Activated CD8-positive, alpha-beta memory T cell treated with anti-CD3 and anti-CD28 coated beads for 36 hours (primary cell): Measurements from ENCODE around the gene PYCARD. TPM values are rescaled to one million over a fixed set of nuclear protein-coding genes. Genes with fewer than 3 reads are reported as not detected.
"Not testable (repeated sequence)": the region's sequence is repeated elsewhere in the genome, so short reads cannot be mapped to it uniquely, and the experiment has no call there.

Experiments
- CTCF ChIA-PET: fragments of 350-600 bp; sonication (Branson Sonifier 250); formaldehyde crosslinking; loops from one replicate; lab custom pipeline; 2021; ENCODE audit warnings: antibody characterized with exemption; lab: Charles Lee
- POLR2A ChIA-PET: fragments of 350-600 bp; sonication (Branson Sonifier 250); formaldehyde crosslinking; loops from one replicate; lab custom pipeline; 2021; ENCODE audit warnings: antibody characterized with exemption; lab: Charles Lee
- total RNA-seq, 2 experiments: library from RNA; stranded (reverse); gene quantifications; one replicate each; pipeline ENCODE4 v1.2.3, GENCODE V29; 2021

The PYCARD gene
- total RNA-seq, 2 experiments from 2014 or later, result 5.2 to 6.9 TPM

GRCh38 chr16:31183432-31184428 is 18.8 kb downstream of the PYCARD start:
- CTCF ChIA-PET, result interaction anchor here (1.1 kb wide), 1 partner anchor 18 kb away, joined by 5 read pairs; no protein-coding TSS in a partner anchor
- POLR2A ChIA-PET, result interaction anchor here (0.5 to 1.9 kb wide), 9 partner anchors 10 to 238 kb away, joined by 3 to 9 read pairs (median 4); partner anchors contain the start of gene KAT8

GRCh38 chr16:31182391-31182790 is 20.2 kb downstream of the PYCARD start:
- ChIA-PET POLR2A (interaction anchor here (0.5 to 1.4 kb wide), 7 partner anchors 12 to 1058 kb away, joined by 3 to 6 read pairs (median 3); partner anchors contain the start of genes ARMC5, ZNF646 and ZNF668), CTCF (interaction anchor here (0.7 to 1.4 kb wide), 5 partner anchors 16 to 276 kb away, joined by 3 to 7 read pairs (median 5); partner anchors contain the start of gene ARMC5)

GRCh38 chr16:31181102-31181830 is 21.3 kb downstream of the PYCARD start:
- ChIA-PET CTCF (interaction anchor here (0.7 to 1.2 kb wide), 4 partner anchors 9 to 262 kb away, joined by 3 to 5 read pairs (median 4); no protein-coding TSS in a partner anchor), POLR2A (interaction anchor here (1.1 to 2.1 kb wide), 12 partner anchors 8 to 692 kb away, joined by 3 to 22 read pairs (median 4); partner anchors contain the start of genes ARMC5, KAT8, PYCARD and ZNF267)

GRCh38 chr16:31179747-31180459 is 22.7 kb downstream of the PYCARD start, which contains the start of gene FUS:
Gene FUS (plus strand): TSS chr16:31180139. CDS start chr16:31180215, 76 bp downstream.
- ChIA-PET CTCF (interaction anchor here (0.7 to 1.5 kb wide), 5 partner anchors 10 to 279 kb away, joined by 3 to 14 read pairs (median 4); partner anchors contain the start of gene ARMC5), POLR2A (interaction anchor here (0.5 to 2.1 kb wide), 22 partner anchors 10 to 1434 kb away, joined by 3 to 22 read pairs (median 4); partner anchors contain the start of genes ARMC5, KAT8, PYCARD and STX4)

GRCh38 chr16:31179219-31179746 is 23.3 kb downstream of the PYCARD start:
- ChIA-PET CTCF (interaction anchor here (0.7 to 1.5 kb wide), 3 partner anchors 37 to 280 kb away, joined by 3 to 14 read pairs (median 4); partner anchors contain the start of gene ARMC5), POLR2A (interaction anchor here (0.6 to 2.1 kb wide), 14 partner anchors 10 to 1433 kb away, joined by 3 to 22 read pairs (median 4); partner anchors contain the start of genes KAT8, PYCARD, STX4 and ZNF646)

- CTCF ChIA-PET, result interaction anchor here (1.2 to 2.1 kb wide), 3 partner anchors 13 to 35 kb away, joined by 3 to 11 read pairs (median 3); no protein-coding TSS in a partner anchor
- POLR2A ChIA-PET, result interaction anchor here (0.8 to 1.3 kb wide), 2 partner anchors 35 to 59 kb away, joined by 4 read pairs; partner anchors contain the start of gene KAT8
These were observed 25.4 kb downstream of the PYCARD start for GRCh38 chr16:31177136-31177535.

- CTCF ChIA-PET, result interaction anchor here (0.6 kb wide), 1 partner anchor 16 kb away, joined by 3 read pairs; no protein-coding TSS in a partner anchor
- POLR2A ChIA-PET, result not testable (repeated sequence)
These were observed 32.5 kb downstream of the PYCARD start for GRCh38 chr16:31170048-31170447.

- POLR2A ChIA-PET, result no interaction called here
- CTCF ChIA-PET, result no interaction called here
These were observed 33.7 kb downstream of the PYCARD start for GRCh38 chr16:31168848-31169247.

- CTCF ChIA-PET, result no interaction called here
- POLR2A ChIA-PET, result no interaction called here
These were observed 35.2 kb downstream of the PYCARD start for GRCh38 chr16:31167315-31167714.

- POLR2A ChIA-PET, result interaction anchor here (1.3 kb wide), 1 partner anchor 23 kb away, joined by 5 read pairs; no protein-coding TSS in a partner anchor
- CTCF ChIA-PET, result interaction anchor here (1.7 kb wide), 1 partner anchor 15 kb away, joined by 8 read pairs; no protein-coding TSS in a partner anchor
These were observed 45.4 kb downstream of the PYCARD start for GRCh38 chr16:31157136-31157535.

Other genes starting within 250 kb of the PYCARD start
- 10 to 100 TPM; 26.9 to 27.3 TPM for gene SETD1A, start 245.0 kb downstream of the PYCARD start, total RNA-seq
- gene HSD3B7, start 217.6 kb downstream of the PYCARD start, total RNA-seq, result 1 to 10 TPM; 1.8 to 1.9 TPM
- under 1 TPM; 0.15 to 0.34 TPM for gene STX1B, start 192.1 kb downstream of the PYCARD start, total RNA-seq
- 10 to 100 TPM; 40.0 to 41.2 TPM for gene STX4, start 169.2 kb downstream of the PYCARD start, total RNA-seq
- gene ZNF668, start 128.5 kb downstream of the PYCARD start, total RNA-seq, result 10 to 100 TPM; 16.8 to 17.2 TPM
- 10 to 100 TPM; 19.8 to 20.3 TPM for gene ZNF646, start 128.3 kb downstream of the PYCARD start, total RNA-seq
- gene PRSS53, start 113.8 kb downstream of the PYCARD start, total RNA-seq, result 1 to 10 TPM; 3.5 to 3.8 TPM
- gene VKORC1, start 108.0 kb downstream of the PYCARD start, total RNA-seq, result 10 to 100 TPM; 72.7 to 81.6 TPM
- 10 to 100 TPM; 49.5 to 49.7 TPM for gene BCKDK, start 94.4 kb downstream of the PYCARD start, total RNA-seq
- gene KAT8, start 85.1 kb downstream of the PYCARD start, total RNA-seq, result 10 to 100 TPM; 53.1 to 54.8 TPM
- gene PRSS8, start 67.0 kb downstream of the PYCARD start, total RNA-seq, result not detected
- gene PRSS36, start 52.7 kb downstream of the PYCARD start, total RNA-seq, result under 1 TPM; 0.23 to 0.31 TPM
- 100 to 1,000 TPM; 678 to 692 TPM for gene FUS, start 22.6 kb downstream of the PYCARD start, total RNA-seq
- not detected for gene TRIM72, start 11.4 kb upstream of the PYCARD start, total RNA-seq
- gene PYDC1, start 14.4 kb upstream of the PYCARD start, total RNA-seq, result not detected
- under 1 TPM; 0.84 to 0.89 TPM for gene ITGAM, start 57.2 kb upstream of the PYCARD start, total RNA-seq
- gene ITGAX, start 152.4 kb upstream of the PYCARD start, total RNA-seq, result 1 to 10 TPM; 4.3 to 5.3 TPM
- not detected for gene ITGAD, start 190.6 kb upstream of the PYCARD start, total RNA-seq
- not detected for gene COX6A2, start 225.6 kb upstream of the PYCARD start, total RNA-seq
- gene ZNF843, start 240.0 kb upstream of the PYCARD start, total RNA-seq, result under 1 TPM; 0.10 to 0.11 TPM